HG03103 (cell line): ENCODE data around the gene OCIAD2.
A peak's percentile ranks its signal among the peaks of the same experiment; 100 is the strongest.
"Not testable (repeated sequence)": the region's sequence is repeated elsewhere in the genome, so short reads cannot be mapped to it uniquely, and the experiment has no call there.

Experiments
- ATAC-seq: cut with Tn5 transposase; IDR thresholded peaks from one replicate; pipeline ENCODE4 v1.9.1; 2021; ENCODE audit warnings: low read depth; ENCODE audit not compliant: unreplicated experiment

OCIAD2 gene, protein sequence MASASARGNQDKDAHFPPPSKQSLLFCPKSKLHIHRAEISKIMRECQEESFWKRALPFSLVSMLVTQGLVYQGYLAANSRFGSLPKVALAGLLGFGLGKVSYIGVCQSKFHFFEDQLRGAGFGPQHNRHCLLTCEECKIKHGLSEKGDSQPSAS

DNA sequence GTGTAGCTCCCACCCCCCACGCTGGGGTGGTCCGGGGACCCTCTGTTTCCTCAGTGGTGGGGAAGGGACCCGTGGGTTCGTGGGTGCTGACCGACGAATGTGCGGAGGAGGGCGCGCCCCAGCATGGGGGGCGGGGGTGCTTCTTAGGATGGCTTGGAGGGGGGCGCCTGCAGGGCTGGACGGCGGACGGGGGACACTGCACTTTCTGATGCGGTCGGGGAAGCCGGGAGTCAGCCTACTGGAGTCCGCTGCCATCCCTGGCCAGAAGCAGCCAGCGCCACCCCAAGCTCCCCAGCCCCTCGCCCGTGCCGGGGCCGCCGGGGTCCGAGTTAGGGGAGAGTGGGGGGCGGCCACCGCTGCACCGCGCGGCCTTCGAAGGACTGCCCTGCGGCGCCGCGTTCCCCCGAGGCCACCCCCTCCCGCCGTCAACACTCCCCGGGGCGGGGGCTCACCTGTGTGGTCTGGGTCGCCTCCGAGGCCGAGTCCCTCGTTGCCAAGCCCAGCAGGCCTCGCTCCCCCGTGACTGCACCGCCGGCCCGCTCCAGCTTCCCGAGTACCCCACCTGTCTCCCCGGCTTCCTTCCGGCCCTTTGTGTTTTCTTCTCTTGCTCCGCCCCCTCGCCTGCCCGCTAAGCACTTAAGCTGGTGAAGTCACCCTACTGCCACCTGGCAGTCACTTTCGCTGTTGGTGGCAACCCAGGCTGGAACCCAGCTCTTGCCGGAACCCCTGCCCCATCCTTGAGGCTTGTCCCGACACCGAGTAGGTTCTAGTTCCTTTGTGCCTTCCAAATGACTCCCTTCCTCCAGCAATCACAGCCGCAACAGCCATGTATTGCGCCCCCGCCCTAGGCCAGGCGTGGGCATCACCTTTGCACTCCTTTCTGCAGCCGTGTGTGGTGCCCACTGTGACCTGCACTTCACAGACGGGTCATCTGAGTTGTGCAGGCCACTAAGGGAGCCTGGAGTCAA, at the start of gene OCIAD2:
TSS of gene OCIAD2 (minus strand) at position 569 of the 968 bp plus-strand sequence. CDS start 2,225 bp downstream, outside the sequence.
- peak; percentile 93 for ATAC-seq

DNA sequence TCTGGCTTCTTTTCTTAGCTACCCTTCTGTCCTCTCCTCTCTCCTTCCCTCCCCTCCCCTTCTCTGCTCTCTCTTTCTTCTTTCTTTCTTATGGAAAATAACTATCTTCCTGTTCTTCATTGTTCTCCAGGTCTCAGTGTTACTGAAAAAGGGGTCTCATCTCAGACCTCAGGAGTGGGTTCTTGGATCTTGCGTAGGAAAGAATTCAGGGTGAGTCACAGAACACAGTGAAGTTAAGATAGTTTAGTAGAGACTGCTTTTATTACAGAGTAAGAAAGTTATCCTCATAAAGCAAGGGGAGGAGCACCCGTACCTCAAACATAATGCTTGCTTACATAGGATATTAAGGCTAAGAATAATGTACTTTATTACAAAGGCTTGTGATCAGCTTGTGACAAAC, 47.7 kb upstream of the OCIAD2 start:
- ATAC-seq, result no peak

DNA sequence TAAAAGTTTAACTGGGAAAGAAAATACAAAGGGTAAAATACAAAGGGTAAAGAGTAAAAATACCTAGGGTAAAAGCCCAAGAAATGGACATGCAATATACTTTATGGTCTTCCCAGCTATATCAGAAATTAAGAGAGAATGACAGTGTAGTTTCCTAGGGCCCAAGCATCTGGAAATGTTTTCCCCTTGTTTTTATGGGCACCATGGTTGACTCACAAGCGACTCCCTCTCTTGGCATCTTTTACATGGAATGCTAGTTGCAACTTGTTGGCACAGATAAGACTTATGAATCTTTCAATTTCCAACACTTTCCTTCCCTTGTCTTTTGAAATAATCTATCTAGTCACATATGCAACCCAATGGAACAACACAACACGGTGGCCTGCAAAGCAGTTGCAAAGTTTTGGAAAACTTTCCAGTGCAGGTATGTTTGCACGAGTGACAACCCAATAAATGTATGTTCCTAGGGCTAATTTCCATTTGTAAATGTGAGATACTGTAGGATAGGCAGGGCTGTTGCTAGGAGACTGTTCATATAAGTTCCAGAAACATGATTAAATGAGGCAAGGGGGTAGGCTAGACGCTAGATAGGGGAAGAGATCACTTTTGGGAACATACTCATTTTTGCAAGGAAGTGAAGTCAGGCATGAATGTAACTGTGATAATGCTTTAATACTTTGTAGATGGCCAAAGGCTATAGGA, 43.1 kb upstream of the OCIAD2 start:
- no peak for ATAC-seq

DNA sequence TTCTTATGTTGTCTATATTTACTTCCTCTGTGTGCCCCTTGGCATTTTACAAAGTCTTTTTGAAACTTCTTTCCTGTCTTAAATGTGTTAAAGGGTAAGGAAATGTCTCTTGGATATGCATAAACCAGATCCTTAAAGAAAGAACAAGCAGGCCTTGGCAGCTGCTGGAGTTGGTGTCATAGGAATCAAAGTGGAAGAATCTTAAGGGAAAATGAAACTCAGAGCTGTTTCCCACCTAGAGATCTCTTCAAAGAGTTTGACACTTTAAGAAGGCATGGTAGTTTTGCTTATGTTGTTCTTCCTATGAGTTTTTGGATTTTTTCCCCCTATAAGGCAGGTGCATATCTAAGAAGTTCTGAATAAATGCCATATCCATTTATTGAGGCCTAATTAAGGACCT, 42.5 kb upstream of the OCIAD2 start:
- ATAC-seq, result no peak

DNA sequence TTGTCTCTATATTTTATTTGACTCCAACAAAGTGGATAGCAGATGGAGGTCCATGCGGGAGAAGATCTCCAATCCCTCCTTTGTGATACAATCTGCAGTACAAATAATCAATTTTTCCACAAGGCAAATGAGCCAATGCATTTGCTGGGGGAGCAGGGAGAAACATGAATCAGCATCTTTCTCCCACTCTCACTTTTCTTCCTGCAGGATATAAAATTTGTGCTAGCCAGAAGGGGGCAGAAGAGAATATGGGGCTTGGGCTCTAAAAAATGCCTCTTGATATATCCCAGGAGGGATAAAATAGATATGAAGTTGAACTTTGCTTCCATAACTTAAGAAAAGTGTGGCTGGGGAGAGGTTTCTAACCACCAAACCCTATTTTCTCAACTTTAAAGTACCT, 41.2 kb upstream of the OCIAD2 start:
- no peak for ATAC-seq

DNA sequence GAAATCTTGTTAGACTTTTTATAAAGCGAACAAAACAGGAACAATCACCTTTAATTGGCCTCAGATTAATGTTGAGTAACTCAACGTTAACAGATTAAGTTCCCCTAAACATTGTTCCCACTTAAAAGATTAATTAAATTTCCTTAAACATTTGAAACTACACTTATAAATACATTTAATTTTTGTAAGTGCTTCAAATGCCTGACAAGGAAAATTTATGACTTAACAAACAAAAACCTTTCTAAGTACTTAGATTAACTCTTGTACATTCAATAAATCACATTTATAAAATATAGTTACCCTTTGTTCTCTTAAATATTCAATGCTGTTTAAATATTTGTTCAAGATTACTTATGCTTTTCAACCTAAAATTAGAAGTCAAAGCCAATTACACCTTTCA, 39.4 kb upstream of the OCIAD2 start:
- no peak for ATAC-seq

DNA sequence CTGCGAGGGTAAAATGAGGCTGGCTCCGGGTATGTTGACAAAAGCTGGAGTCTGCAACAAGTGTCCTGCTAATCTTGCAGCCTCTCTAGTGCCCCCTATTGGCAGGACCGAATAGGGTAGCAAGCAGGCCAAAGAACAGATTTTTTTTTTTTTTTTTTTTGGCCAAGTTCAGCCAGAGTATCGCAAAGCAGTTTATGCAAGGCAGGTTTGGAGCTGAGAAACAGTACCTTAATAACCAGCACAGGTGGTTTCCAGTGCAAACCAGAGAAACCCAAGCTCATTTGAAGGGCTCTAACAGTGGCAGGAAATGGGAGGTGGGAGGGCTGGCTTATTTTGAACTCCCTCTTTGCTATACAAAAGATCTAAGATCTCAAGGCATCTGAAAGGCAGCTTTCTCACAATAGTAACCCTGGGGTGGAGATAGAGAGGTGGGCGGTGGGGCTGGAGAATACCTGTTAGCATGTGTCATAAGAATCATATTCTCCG, 38.2 kb upstream of the OCIAD2 start:
- no peak for ATAC-seq

DNA sequence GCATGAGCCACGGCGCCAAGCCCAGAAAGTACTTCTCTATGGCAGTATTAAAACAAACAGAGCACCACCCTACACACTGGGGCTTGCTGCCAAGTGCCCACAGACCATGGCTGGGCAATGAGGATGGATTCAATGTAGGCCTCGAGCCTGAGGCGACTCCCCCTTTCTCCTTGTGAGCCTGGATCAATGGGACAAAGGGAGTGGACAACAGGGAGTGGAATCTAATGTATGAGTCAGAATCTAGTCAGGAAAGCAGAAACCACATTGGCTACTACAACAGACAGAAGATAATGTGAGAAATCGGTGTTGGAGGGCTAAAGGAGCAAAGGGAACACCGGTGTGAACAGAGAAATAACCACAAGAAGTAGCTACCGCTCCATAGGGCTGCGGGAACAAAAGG, 37.7 kb upstream of the OCIAD2 start:
- ATAC-seq, result no peak

DNA sequence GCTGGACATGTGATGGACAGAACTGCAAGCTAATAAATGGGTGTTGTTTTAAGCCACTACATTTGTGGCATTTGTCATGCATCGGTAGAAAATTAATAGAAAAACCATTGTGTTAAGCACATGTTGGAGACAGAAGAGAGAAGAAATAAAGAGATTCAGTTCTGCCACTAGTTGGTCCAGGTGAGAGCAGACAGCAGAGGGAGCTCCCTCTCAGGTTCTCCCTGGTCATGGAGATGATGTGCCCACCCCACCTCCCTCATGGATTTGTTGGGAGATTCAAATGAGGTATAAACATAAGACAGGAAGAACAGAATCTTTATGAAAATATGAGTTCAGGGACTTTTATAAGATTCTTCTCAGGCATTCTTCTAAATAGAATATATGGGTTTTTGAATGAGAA, 36.8 kb upstream of the OCIAD2 start:
- ATAC-seq, result no peak

DNA sequence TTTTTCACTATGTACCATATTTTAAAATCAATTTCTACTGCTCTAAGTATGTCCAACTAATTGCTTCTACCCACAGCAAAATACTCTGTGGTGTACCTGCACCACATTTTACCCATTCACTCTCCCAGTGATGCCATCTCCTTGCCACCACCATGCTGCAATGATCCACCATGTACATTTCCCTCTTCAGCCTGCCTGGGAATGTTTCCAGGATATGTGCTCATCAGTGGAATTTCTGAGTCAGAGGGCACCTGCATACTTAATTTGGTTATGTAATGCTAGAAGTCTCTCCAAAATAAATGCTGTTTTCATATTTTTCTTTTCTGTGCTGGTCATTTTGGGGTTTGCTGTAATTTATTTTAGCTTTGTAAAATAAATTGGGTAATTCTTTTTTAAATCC, 33.2 kb upstream of the OCIAD2 start:
- no peak for ATAC-seq

DNA sequence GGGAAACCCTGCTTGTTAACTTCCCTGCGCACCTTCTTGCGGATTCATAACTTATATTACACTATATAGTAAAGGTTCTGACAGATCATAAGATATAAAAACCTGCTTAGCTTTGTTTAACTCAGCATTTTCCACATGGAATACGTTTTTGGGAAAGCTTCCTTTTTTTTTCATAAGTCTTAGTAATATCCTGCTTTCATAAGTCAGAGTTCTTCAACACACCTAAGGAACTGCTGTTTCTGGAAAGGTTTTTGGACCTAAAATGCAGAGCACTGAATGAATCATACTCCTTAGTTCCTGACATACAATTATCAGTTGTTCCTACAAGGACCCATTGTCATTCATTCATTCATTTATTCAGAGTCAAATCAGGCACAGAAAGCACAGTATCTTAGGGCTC, 32.3 kb upstream of the OCIAD2 start:
- ATAC-seq, result no peak

DNA sequence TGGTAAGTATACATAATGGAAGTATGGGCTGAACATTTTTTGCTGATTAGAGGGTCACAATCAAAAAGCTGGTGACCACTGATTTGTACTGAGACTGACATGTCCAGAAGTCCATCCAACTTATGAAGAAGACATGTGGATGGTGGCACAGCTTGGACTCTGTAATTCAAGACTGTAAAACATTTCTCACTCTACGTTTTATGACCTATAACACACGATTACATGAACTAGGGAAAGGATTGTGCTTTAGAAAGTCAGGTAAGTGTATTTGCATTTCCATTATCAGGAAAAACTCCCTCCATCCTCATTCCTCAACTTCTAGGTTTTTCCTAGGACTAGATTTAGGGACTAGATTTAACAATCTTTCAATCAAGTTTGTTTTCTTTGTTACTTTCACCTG, 30.5 kb upstream of the OCIAD2 start:
- ATAC-seq, result no peak

DNA sequence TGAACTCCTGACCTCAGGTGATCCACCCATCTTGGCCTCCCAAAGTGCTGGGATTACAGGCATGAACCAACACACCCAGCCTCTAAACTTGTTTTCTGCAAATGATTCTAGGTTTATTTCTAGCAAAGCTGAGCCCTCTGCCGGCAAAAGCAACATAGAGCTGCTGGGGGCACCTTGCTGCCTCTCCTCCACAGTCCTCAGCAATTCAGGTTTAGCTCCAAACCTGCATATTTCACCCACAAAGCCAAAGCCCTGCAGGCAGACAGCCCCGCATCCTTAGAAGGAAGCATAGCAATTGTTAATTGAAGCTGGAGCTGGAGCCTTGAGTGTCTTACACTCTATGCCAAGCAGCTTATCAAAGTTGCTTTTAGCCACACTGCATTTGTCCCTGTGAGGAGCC, 24.9 kb upstream of the OCIAD2 start:
- no peak for ATAC-seq

DNA sequence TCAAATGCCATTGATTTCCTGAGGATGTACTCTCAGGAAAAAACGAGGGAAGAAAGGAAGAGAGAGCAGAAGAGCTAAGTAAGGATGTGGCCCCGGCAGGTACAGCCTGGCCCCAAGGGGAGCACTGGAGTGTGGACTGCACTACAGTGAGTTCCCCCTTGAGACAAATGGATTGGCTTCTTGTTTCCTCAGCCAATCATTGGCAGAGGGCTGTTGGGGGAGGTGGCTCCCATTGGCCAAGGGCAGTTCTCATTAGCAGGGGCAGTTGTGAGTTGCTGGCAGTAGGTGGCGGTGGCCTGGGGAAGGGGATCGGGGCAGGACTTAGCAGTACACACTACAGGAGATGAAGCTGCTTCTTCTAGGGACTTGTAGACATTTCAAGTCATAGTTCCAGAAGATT, 24.1 kb upstream of the OCIAD2 start:
- no peak for ATAC-seq

DNA sequence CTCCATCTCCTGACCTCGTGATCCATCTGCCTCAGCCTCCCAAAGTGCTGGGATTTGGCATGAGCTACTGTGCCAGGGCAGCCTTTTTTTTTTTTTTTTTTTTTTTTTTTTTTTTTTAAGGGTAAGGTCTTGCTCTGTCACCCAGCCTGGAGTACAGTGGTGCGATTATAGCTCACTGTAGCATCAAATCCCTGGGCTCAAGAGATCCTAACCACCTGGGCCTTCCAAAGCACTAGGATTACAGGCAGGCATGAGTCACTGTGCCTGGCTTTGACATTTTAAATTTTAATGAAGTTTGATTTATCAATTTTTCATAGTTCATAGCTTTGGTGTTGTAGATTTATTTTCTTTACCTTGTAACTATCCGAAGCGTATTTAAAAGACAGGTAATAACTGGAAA, 17.8 kb upstream of the OCIAD2 start:
- ATAC-seq, result no peak

DNA sequence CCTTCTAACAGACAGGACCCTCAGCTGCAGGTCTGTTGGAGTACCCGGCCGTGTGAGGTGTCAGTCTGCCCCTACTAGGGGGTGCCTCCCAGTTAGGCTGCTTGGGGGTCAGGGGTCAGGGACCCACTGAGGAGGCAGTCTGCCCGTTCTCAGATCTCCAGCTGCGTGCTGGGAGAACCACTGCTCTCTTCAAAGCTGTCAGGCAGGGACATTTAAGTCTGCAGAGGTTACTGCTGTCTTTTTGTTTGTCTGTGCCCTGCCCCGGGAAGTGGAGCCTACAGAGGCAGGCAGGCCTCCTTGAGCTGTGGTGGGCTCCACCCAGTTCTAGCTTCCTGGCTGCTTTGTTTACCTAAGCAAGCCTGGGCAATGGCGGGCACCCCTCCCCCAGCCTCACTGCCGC, 16.5 kb upstream of the OCIAD2 start:
- not testable (repeated sequence) for ATAC-seq

DNA sequence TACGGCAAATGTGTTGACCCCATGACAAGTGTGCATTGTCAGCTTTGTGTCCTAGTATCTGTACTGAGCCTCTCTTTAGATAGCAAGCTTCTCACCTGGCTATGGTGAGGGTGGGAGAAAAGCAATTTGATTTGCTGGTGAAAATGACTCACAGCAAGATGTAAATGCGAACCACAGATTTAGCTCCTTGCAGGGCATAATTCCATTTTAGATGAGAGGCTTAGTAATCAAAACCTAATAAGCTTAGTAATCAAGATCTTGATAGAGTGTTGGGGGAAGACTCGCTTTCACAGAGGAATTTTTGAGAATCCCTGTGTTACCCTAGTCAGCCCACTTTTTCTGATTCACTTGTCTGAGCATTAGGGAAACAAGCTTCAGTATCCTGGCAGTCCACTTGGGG, 7.7 kb upstream of the OCIAD2 start:
- ATAC-seq, result no peak

DNA sequence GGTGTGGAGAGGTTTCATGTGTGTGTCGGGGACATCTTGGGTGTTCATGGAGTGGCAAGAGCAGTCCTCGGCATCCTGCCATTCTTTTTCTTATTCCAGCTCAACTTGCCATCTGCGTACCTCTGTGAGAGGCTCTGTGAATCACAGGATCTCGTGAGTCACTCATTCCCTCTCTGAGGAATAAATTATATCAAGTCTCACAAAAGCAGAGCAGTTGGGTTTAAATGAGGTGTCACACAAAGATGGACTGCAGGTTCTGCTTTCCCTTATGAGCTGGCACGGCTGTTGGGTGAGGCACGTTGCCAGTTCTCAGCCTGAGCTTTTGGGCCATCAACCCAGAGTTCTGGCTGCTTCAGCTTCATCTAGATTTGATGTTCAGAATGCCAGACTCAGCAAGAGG, 6.8 kb upstream of the OCIAD2 start:
- no peak for ATAC-seq

DNA sequence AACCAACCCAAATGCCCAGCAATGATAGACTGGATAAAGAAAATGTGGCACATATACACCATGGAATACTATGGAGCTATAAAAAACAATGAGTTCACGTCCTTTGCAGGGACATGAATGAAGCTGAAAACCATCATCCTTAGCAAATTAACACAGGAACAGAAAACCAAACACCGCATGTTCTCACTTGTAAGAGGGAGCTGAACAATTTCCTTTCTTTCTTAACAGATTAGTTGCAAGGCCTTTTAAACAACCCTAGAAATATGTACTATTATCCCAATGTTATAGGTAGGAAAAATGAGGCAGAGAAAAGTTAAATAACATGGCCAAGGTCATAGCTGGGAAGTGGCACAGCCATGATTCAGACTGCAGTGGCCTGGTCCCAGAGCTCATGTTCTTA, 5.8 kb upstream of the OCIAD2 start:
- ATAC-seq, result no peak

DNA sequence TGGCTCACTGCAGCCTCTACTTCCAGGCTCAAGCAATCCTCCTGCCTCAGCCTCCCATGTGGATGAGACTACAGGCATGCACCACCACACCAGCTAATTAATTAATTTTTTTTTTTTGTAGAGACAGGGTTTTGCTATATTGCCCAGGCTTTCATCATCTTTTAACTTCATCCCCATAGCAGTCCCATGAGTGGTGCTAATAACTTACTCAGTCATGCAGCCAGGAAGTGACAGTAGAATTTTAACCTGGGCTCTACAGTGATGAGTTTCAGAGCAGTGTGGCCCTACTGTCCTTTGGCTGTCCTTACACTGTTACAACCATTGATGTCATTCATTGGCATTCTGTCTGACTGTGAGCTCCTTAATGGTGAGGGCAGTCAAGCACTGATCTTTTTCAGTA, 3.9 kb upstream of the OCIAD2 start:
- ATAC-seq, result no peak

DNA sequence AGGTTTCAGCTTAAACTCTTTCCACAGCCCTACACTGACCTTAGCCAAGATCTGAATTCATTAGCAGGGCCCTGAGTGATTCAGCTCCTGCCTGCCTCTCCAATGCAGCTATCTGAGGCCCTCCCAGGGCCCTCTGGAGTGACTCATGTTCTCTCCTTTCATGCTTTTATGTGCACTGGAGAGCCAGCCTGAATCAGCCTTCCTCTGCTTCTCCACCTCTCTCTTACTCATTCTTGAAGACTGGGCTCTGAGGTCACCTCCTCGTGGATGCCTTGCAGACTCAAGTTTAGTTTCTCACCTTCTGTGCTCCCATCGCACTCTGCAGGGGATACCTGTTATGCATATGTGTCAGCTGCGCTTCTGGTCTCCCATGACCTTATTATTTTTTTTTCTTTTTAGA, 3.1 kb upstream of the OCIAD2 start:
- ATAC-seq, result no peak
